ENCODE results near the gene SDC3.

Gene SDC3

DNA sequence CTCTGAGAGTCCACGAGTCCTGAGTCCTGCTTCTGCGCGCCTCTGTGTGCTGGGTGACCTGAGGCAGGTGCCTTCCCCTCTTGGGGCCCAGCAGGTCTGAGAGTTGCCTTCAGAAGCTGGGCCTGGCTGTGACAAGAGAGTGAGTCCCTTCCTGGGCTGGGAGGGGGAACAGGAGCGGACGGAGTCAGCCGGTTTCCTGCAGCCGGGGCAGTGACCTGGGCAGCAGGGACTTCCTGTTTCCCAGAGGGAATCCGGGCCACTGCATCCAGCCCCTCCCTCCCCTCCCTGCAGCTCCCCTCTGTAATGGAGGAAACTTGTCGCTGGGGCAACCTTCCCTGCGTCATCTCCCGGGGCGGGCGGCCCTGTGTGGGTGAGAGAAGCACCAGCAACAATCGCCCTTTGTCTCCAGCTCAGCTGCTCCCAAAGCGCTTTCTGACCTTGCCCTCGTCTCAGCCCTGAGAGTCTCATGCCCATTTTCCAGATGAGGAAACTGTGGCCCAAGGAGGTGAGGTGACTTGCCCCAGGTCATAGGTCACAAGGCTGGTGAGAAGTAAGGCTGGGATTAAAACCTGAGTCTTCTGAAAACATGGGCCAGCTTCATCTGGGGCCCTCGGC lies 61.1 kb downstream of the SDC3 start:
- TF ChIP-seq, protein P1, sequence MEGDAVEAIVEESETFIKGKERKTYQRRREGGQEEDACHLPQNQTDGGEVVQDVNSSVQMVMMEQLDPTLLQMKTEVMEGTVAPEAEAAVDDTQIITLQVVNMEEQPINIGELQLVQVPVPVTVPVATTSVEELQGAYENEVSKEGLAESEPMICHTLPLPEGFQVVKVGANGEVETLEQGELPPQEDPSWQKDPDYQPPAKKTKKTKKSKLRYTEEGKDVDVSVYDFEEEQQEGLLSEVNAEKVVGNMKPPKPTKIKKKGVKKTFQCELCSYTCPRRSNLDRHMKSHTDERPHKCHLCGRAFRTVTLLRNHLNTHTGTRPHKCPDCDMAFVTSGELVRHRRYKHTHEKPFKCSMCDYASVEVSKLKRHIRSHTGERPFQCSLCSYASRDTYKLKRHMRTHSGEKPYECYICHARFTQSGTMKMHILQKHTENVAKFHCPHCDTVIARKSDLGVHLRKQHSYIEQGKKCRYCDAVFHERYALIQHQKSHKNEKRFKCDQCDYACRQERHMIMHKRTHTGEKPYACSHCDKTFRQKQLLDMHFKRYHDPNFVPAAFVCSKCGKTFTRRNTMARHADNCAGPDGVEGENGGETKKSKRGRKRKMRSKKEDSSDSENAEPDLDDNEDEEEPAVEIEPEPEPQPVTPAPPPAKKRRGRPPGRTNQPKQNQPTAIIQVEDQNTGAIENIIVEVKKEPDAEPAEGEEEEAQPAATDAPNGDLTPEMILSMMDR (IDR thresholded peaks at IDR 0.05; ENCODE audit: control insufficient read depth, insufficient read depth, low read depth, low read length, missing control alignments): no peak
- no peak overlapping the region for H3K4me3 ChIP-seq (ENCODE audit: control insufficient read depth, low read depth, low read length)
- no peak for DNase-seq (ENCODE audit: low read depth)

DNA sequence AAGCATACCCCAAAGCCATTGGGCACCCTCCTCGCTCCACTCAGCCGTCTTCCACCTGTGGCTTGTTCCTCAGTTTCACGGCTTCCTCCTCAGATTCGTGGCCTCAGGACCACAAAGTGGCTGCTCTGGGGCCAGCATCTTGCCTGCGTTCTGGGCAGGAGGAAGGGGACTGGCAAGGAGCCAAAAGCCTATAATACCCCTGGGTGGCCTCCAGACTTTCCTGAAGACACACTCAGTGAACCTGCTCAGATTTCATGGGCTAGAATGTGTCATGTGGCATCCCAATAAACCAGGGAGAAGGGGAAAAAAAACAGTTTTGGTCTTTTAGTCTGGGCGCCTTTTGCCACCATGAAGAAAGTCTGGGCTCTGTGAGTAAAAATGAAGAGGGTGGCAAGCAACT lies 62.0 kb downstream of the SDC3 start:
- TF ChIP-seq, protein P1 (IDR thresholded peaks at IDR 0.05; ENCODE audit: control insufficient read depth, insufficient read depth, low read depth, low read length, missing control alignments): no peak
- H3K4me3 ChIP-seq (ENCODE audit: control insufficient read depth, low read depth, low read length): no peak overlapping the region
- DNase-seq (ENCODE audit: low read depth): no peak

DNA sequence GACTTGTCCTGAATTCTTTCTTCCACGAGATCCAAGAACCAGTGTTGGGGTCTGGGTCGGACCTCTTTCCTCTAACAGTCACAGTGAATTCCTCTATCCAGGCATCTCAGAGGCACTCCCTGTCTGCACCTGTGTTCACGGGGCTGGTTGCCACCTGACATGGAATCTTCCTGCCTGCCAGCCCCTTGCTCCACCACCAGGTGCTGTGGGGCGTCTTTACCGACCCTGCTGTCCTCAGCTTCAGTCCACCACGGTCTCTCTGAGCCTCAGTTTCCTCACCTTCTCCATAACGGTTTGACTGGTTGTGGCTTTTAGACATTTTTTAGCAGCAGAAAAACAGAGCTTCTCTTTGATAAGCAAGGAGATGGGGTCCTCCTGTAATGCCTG lies 62.7 kb downstream of the SDC3 start:
- H3K4me3 ChIP-seq (ENCODE audit: control insufficient read depth, low read depth, low read length): no peak overlapping the region
- TF ChIP-seq, protein P1 (IDR thresholded peaks at IDR 0.05; ENCODE audit: control insufficient read depth, insufficient read depth, low read depth, low read length, missing control alignments): no peak
- no peak for DNase-seq (ENCODE audit: low read depth)

DNA sequence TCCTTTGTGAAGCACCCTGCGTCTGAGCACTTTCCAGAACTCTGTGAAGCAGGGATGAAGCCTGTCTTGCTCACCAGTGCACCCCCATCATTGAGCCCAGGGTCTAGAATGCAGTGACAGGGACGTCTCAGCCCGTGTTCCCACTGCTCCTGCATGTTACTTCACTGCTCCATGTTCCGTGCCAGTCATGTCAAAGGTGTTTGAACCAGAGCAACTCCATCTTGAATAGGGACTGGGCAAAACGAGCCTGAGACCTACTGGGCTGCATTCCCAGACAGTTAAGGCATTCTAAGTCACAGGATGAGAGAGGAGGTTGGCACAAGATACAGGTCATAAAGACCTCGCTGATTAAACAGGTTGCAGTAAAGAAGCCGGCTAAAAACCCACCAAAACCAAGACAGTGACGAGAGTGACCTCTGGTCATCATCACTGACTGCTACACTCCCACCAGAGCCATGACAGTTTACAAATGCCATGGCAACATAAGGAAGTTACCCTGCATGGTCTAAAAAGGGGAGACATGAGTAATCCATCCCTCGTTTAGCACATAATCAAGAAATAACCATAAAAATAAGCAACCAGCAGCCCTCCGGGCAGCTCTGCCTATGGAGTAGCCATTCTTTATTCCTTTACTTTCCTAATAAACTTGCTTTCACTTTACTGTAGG lies 63.2 kb downstream of the SDC3 start:
- no peak for DNase-seq (ENCODE audit: low read depth)
- H3K4me3 ChIP-seq (ENCODE audit: control insufficient read depth, low read depth, low read length): no peak overlapping the region
- TF ChIP-seq, protein P1 (IDR thresholded peaks at IDR 0.05; ENCODE audit: control insufficient read depth, insufficient read depth, low read depth, low read length, missing control alignments): no peak

DNA sequence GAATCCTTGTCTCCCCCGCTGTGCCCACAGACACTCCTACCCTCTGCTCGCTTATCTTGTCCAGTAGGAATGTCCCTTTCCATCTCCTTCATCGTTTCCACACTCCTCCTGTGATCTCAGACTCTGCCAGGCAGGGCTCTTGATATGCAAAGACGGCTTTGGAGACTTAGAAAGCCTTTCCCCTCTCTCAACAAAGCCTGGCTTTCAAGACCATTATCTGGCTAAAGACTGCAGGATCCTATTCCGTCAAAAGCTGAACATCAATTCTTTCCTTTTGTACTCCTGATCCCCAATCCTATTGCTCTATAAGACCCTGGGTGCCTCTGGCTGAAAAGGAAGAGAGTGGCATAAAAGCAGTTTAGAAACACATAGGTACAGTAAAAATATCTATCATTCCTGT lies 63.9 kb downstream of the SDC3 start:
- no peak for DNase-seq (ENCODE audit: low read depth)
- TF ChIP-seq, protein P1 (IDR thresholded peaks at IDR 0.05; ENCODE audit: control insufficient read depth, insufficient read depth, low read depth, low read length, missing control alignments): no peak
- H3K4me3 ChIP-seq (ENCODE audit: control insufficient read depth, low read depth, low read length): no peak overlapping the region

DNA sequence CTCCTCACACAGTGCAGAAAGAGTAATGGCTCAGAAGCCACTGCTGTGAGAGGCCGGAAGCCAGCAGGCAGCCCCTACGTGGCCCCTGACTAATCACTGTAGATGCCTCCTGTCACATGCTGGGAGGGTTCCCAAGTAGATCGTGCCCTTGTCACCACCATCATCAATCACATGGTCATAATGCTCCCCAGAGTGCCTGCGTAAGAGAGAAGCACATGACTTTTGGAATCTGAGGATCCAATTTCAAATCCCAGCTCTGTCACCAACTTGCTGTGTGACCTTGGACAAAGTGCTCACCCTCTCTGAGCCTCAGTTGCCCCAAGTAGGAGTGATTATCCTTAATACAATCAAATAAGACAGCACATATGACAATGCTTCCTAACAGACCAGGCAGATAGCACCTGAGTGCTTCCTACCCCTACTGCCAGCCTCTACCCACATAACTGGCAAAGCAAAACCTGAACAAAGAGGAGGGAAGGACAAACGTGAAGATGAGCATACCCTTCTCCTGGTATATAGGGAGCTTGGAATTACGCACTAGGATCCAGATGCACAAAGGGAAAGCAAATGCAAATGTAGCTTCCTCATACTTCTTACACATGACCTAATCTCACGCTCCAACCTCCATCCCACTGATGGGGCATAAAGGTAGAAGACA lies 65.7 kb downstream of the SDC3 start:
- H3K4me3 ChIP-seq (ENCODE audit: control insufficient read depth, low read depth, low read length): no peak overlapping the region
- TF ChIP-seq, protein P1 (IDR thresholded peaks at IDR 0.05; ENCODE audit: control insufficient read depth, insufficient read depth, low read depth, low read length, missing control alignments): no peak
- no peak for DNase-seq (ENCODE audit: low read depth)

Measured in AG09309 (cell line).